H1 (cell line): ENCODE results near the gene MRPL45. TPM values are rescaled to one million over a fixed set of nuclear protein-coding genes. Genes with fewer than 3 reads are reported as not detected.

ENCODE experiments used
- CTCF ChIA-PET: fragments of 300-600 bp; sonication (Branson Sonifier 250); formaldehyde crosslinking; loops from one replicate; lab custom pipeline; 2021; ENCODE audit not compliant: partially characterized antibody; lab: Charles Lee
- POLR2A ChIA-PET: fragments of 300-600 bp; sonication (Branson Sonifier 250); formaldehyde crosslinking; loops from one replicate; lab custom pipeline; 2021; ENCODE audit warnings: inconsistent platforms; ENCODE audit not compliant: partially characterized antibody; lab: Charles Lee
- DNase-seq, 2 experiments: peaks; one replicate each; pipeline versions ENCODE4 v3.0.0 to v3.0.0-alpha.2; 2010 to 2022; ENCODE audit warnings: low spot score in 2 of 2, low read depth in 1 of 2, mixed read lengths in 1 of 2
- FAIRE-seq: peaks from 2 replicates; lab custom pipeline; 2011; peaks lifted over from hg19 to GRCh38; lab: Jason Lieb, UNC
- H2AFZ ChIP-seq: 2 replicates; pipeline ENCODE4 v1.8.1; 2012; ENCODE audit warnings: low read length, inconsistent platforms
- H2AK5ac ChIP-seq: 2 replicates; pipeline ENCODE4 v1.6.1; 2013; ENCODE audit warnings: low read depth, low read length
- H2BK120ac ChIP-seq: replicated peaks from 2 replicates; pipeline ENCODE3; 2013; ENCODE audit warnings: low read depth, low read length, inconsistent platforms
- H2BK12ac ChIP-seq: 2 replicates; pipeline ENCODE4 v1.6.1; 2013; ENCODE audit warnings: low read depth, low read length
- H2BK15ac ChIP-seq: 2 replicates; pipeline ENCODE4 v1.6.1; 2013; ENCODE audit warnings: low read length
- H2BK20ac ChIP-seq: 2 replicates; pipeline ENCODE4 v1.6.1; 2013; ENCODE audit warnings: low read length
- H2BK5ac ChIP-seq: 2 replicates; pipeline ENCODE4 v1.6.1; 2013; ENCODE audit warnings: low read depth, low read length
- H3K14ac ChIP-seq: 2 replicates; pipeline ENCODE4 v1.6.1; 2013; ENCODE audit warnings: inconsistent platforms; ENCODE audit not compliant: insufficient read length
- H3K18ac ChIP-seq: 2 replicates; pipeline ENCODE4 v1.6.1; 2013; ENCODE audit warnings: low read length; ENCODE audit errors: extremely low read depth
- H3K23ac ChIP-seq: 2 replicates; pipeline ENCODE4 v1.6.1; 2013; ENCODE audit warnings: inconsistent platforms; ENCODE audit not compliant: insufficient read length
- H3K23me2 ChIP-seq: 2 replicates; pipeline ENCODE4 v1.6.1; 2013; ENCODE audit warnings: low read depth, low read length
- H3K27ac ChIP-seq: 2 replicates; pipeline ENCODE4 v1.6.1; 2011; ENCODE audit warnings: low read depth, low read length, inconsistent platforms
- H3K27me3 ChIP-seq, 4 experiments: replicated peaks in 1 of 4; 1 replicate in 1 of 4; 2 replicates in 3 of 4; pipeline versions ENCODE4 v1.6.1 to v1.8.1; 2011 to 2013; ENCODE audit warnings: low read length in 3 of 4, mild to moderate bottlenecking in 3 of 4, inconsistent platforms in 2 of 4, mixed read lengths in 2 of 4, moderate library complexity in 1 of 4; ENCODE audit not compliant: control insufficient read depth in 3 of 4, insufficient read depth in 3 of 4; ENCODE audit errors: extremely low read depth in 1 of 4
- H3K36me3 ChIP-seq, 4 experiments: 2 replicates each; pipeline versions ENCODE4 v1.6.1 to v1.8.1; 2011 to 2013; ENCODE audit warnings: mild to moderate bottlenecking in 4 of 4, low read length in 3 of 4, moderate library complexity in 2 of 4, control low read depth in 1 of 4, inconsistent platforms in 1 of 4; ENCODE audit not compliant: insufficient read depth in 4 of 4, control insufficient read depth in 2 of 4
- H3K4ac ChIP-seq: replicated peaks from 2 replicates; pipeline ENCODE3; 2013; ENCODE audit warnings: low read length, low read depth, mixed read lengths, inconsistent platforms; ENCODE audit not compliant: insufficient read length
- H3K4me1 ChIP-seq, 4 experiments: replicated peaks in 1 of 4; 1 replicate in 1 of 4; 2 replicates in 3 of 4; pipeline versions ENCODE4 v1.6.1 to v1.8.1; 2011 to 2013; ENCODE audit warnings: low read length in 3 of 4, inconsistent platforms in 2 of 4, mixed read lengths in 1 of 4; ENCODE audit not compliant: insufficient read depth in 4 of 4, control insufficient read depth in 3 of 4
- H3K4me2 ChIP-seq, 2 experiments: 2 replicates each; pipeline versions ENCODE4 v1.6.1 to v1.8.1; 2011 to 2013; ENCODE audit warnings: low read depth in 2 of 2, low read length in 2 of 2, control low read depth in 1 of 2, inconsistent platforms in 1 of 2, mild to moderate bottlenecking in 1 of 2; ENCODE audit not compliant: insufficient read depth in 1 of 2
- H3K4me3 ChIP-seq, 4 experiments: fragments of 200-600, 300-600 bp in 1 of 4; sonication (generic), shearing (Covaris generic), sonication (Bioruptor Twin) in 1 of 4; 2 replicates each; pipeline versions ENCODE4 v1.5.1 to v1.8.1; 2011 to 2016; ENCODE audit warnings: low read length in 4 of 4, low read depth in 3 of 4, control low read depth in 2 of 4, inconsistent platforms in 2 of 4, mild to moderate bottlenecking in 2 of 4, mixed read lengths in 1 of 4, moderate library complexity in 1 of 4; ENCODE audit not compliant: insufficient read depth in 2 of 4; ENCODE audit errors: extremely low read depth in 1 of 4
- H3K56ac ChIP-seq: replicated peaks from 2 replicates; pipeline ENCODE3; 2013; ENCODE audit warnings: low read depth, mild to moderate bottlenecking, mixed read lengths, low read length, inconsistent platforms; ENCODE audit not compliant: insufficient read length
- H3K79me1 ChIP-seq: 2 replicates; pipeline ENCODE4 v1.6.1; 2013; ENCODE audit warnings: low read depth, low read length, control low read depth
- H3K79me2 ChIP-seq, 2 experiments: 2 replicates each; pipeline versions ENCODE4 v1.6.1 to v1.8.1; 2012 to 2013; ENCODE audit warnings: low read length in 2 of 2, mild to moderate bottlenecking in 2 of 2, inconsistent platforms in 1 of 2; ENCODE audit not compliant: insufficient read depth in 2 of 2, control insufficient read depth in 1 of 2
- H3K9ac ChIP-seq, 4 experiments: replicated peaks in 1 of 4; 1 replicate in 1 of 4; 2 replicates in 3 of 4; pipeline versions ENCODE4 v1.6.1 to v1.8.1; 2011 to 2013; ENCODE audit warnings: low read depth in 3 of 4, low read length in 3 of 4, control low read depth in 2 of 4, mild to moderate bottlenecking in 2 of 4, moderate library complexity in 2 of 4, inconsistent platforms in 1 of 4; ENCODE audit errors: extremely low read depth in 1 of 4
- H3K9me3 ChIP-seq, 2 experiments: 2 replicates each; pipeline versions ENCODE4 v1.6.1 to v1.8.1; 2012 to 2013; ENCODE audit warnings: mild to moderate bottlenecking in 2 of 2, moderate library complexity in 2 of 2, control low read depth in 1 of 2, inconsistent platforms in 1 of 2, low read depth in 1 of 2, low read length in 1 of 2, mixed read lengths in 1 of 2; ENCODE audit not compliant: insufficient read depth in 2 of 2
- H4K20me1 ChIP-seq, 2 experiments: replicated peaks in 1 of 2; 2 replicates each; pipeline versions ENCODE3 to v1.8.1; 2011 to 2013; ENCODE audit warnings: inconsistent platforms in 2 of 2, low read length in 2 of 2, mild to moderate bottlenecking in 1 of 2; ENCODE audit not compliant: insufficient read depth in 2 of 2, control insufficient read depth in 1 of 2
- H4K5ac ChIP-seq: 2 replicates; pipeline ENCODE4 v1.6.1; 2013; ENCODE audit warnings: low read length, low read depth, mixed read lengths, inconsistent platforms; ENCODE audit not compliant: insufficient read length
- H4K8ac ChIP-seq: 2 replicates; pipeline ENCODE4 v1.8.0; 2013; ENCODE audit warnings: mild to moderate bottlenecking, moderate library complexity, low read length, inconsistent platforms; ENCODE audit not compliant: insufficient read depth; ENCODE audit errors: extremely low read depth
- H4K91ac ChIP-seq: replicated peaks from 2 replicates; pipeline ENCODE3; 2013; ENCODE audit warnings: low read length, mixed read lengths, inconsistent platforms; ENCODE audit not compliant: insufficient read length
- CHD2 ChIP-seq: IDR thresholded peaks from 2 replicates; pipeline ENCODE4 v1.6.1; 2012; ENCODE audit warnings: low read length, improper control_type of control experiment
- CTBP2 ChIP-seq: IDR thresholded peaks from 2 replicates; pipeline ENCODE4 v1.7.0; 2011; ENCODE audit warnings: borderline replicate concordance, mild to moderate bottlenecking, moderate library complexity, mixed read lengths, low read length; ENCODE audit not compliant: insufficient read depth, insufficient read length
- EGR1 ChIP-seq: IDR thresholded peaks from 2 replicates; pipeline ENCODE4 v1.6.1; 2011; ENCODE audit warnings: low read depth, low read length, borderline replicate concordance
- FOSL1 ChIP-seq: IDR thresholded peaks from 2 replicates; pipeline ENCODE4 v1.6.1; 2011; ENCODE audit warnings: mild to moderate bottlenecking, low read depth, low read length, moderate library complexity; ENCODE audit not compliant: insufficient read depth
- GABPA ChIP-seq: IDR thresholded peaks from 2 replicates; pipeline ENCODE4 v1.6.1; 2011; ENCODE audit warnings: mild to moderate bottlenecking, low read length, moderate library complexity, borderline replicate concordance; ENCODE audit not compliant: insufficient read depth
- MAFK ChIP-seq: IDR thresholded peaks from 2 replicates; pipeline ENCODE4 v1.6.1; 2012; ENCODE audit warnings: low read depth, mild to moderate bottlenecking, improper control_type of control experiment, low read length
- POLR2A ChIP-seq, 2 experiments: IDR thresholded peaks; 1 replicate in 1 of 2; 2 replicates in 1 of 2; pipeline ENCODE4 v1.6.1; 2011; ENCODE audit warnings: low read depth in 2 of 2, low read length in 2 of 2, mild to moderate bottlenecking in 2 of 2; ENCODE audit errors: control extremely low read depth in 1 of 2
- RAD21 ChIP-seq, 2 experiments: IDR thresholded peaks in 1 of 2; conservative IDR thresholded peaks in 1 of 2; 2 replicates each; pipeline ENCODE4 v1.6.1; 2011; ENCODE audit warnings: low read depth in 2 of 2, low read length in 2 of 2, improper control_type of control experiment in 1 of 2, inconsistent platforms in 1 of 2, mild to moderate bottlenecking in 1 of 2, moderate library complexity in 1 of 2
- RFX5 ChIP-seq: IDR thresholded peaks from 2 replicates; pipeline ENCODE4 v1.6.1; 2011; ENCODE audit warnings: low read depth, low read length, improper control_type of control experiment, borderline replicate concordance
- RNF2 ChIP-seq: fragments of 200-900, 300-1000 bp; sonication (generic); IDR thresholded peaks from 2 replicates; pipeline ENCODE4 v1.7.1; 2016; ENCODE audit warnings: borderline replicate concordance, low read depth, mild to moderate bottlenecking, antibody characterized with exemption, low read length; ENCODE audit not compliant: poor library complexity, severe bottlenecking; ENCODE audit errors: missing control alignments
- SIN3A ChIP-seq, 2 experiments: IDR thresholded peaks in 1 of 2; conservative IDR thresholded peaks in 1 of 2; 2 replicates each; pipeline ENCODE4 v1.6.1; 2011 to 2012; ENCODE audit warnings: low read length in 2 of 2, improper control_type of control experiment in 1 of 2, low read depth in 1 of 2, mild to moderate bottlenecking in 1 of 2
- SRF ChIP-seq: IDR thresholded peaks from 2 replicates; pipeline ENCODE4 v1.6.1; 2011; ENCODE audit warnings: mild to moderate bottlenecking, low read depth, low read length, moderate library complexity
- ZNF274 ChIP-seq: IDR thresholded peaks from 2 replicates; pipeline ENCODE4 v1.7.0; 2012; ENCODE audit warnings: low read length, borderline replicate concordance; ENCODE audit errors: extremely low read depth
- WGBS, 2 experiments: shearing (Covaris generic) in 1 of 2; methylation state at CpG; one replicate each; pipeline versions ENCODE4 v1.1.6 to v1.1.7; 2013 to 2015; ENCODE audit warnings: low lambda C conversion rate in 2 of 2, mixed read lengths in 2 of 2, inconsistent platforms in 1 of 2, low coverage in 1 of 2, missing lambda C conversion rate in 1 of 2; ENCODE audit not compliant: insufficient replicate concordance in 2 of 2, insufficient coverage in 1 of 2, insufficient read length in 1 of 2; ENCODE audit errors: extremely low coverage in 1 of 2, missing lambda C conversion rate in 1 of 2; 5-methylcytosine and 5-hydroxymethylcytosine counted together
- polyA plus RNA-seq, 7 experiments: library from polyadenylated mRNA; depleted of rRNA in 3 of 7; stranded (reverse) in 5 of 7; unstranded in 2 of 7; fragments of >200 nt in 5 of 7; fragments of 200-250 nt in 2 of 7; gene quantifications; 1 replicate in 5 of 7; 2 replicates in 1 of 7; 4 replicates in 1 of 7; pipeline versions ENCODE4 v1.2.1 to v1.2.3, GENCODE V29; 2011 to 2013; ENCODE audit warnings: missing spikeins in 2 of 7, mixed read lengths in 2 of 7
- total RNA-seq: library from RNA; stranded (reverse); fragmentation: NEBNext Ultra II Directional; extraction: Animal tissue kit (Norgen Biotek cat#: 25700); gene quantifications from 2 replicates; pipeline ENCODE4 v1.2.1, GENCODE V29; 2021

The MRPL45 gene
- total and polyA plus RNA-seq, 2 of the 8 experiments (the other 6 are each of a cell fraction or from before 2014, with no cell fraction given) = 65.6 to 71.7 TPM

- H4K91ac ChIP-seq = no peak overlapping the region
- H4K5ac ChIP-seq = no peak overlapping the region
- H3K4me3 ChIP-seq = no peak overlapping the region
- no peak overlapping the region for H2AK5ac ChIP-seq
- H3K4me2 ChIP-seq = no peak overlapping the region
- H3K23me2 ChIP-seq = no peaks in the 10 kb centered on the region
- H3K79me2 ChIP-seq = no peaks in the 10 kb centered on the region
- no peaks in the 10 kb centered on the region; the same call in 1 of the 2 replicates for H3K79me1 ChIP-seq
- no peak overlapping the region for H3K4ac ChIP-seq
- H2BK5ac ChIP-seq = 0 out of 2 replicates have a peak overlapping the region, but pooled peaks have one; percentile 52
- FAIRE-seq = no peak
- H3K27me3 ChIP-seq = no peaks in the 10 kb centered on the region
- peaks cover 2 to 12% (median 6%) of the 10 kb centered on the region in 4 experiments; a peak in 5 of 8 replicates for H3K36me3 ChIP-seq
- WGBS, 2 experiments = 82% methylated on average over 1 of the region's 1 CpG; no CpG with 5 or more reads in 1 of the 2 experiments
- no peak overlapping the region for H3K9ac ChIP-seq
- H3K9me3 ChIP-seq = no peaks in the 10 kb centered on the region
- DNase-seq = no peak
- H3K27ac ChIP-seq = no peak overlapping the region
- H3K14ac ChIP-seq = no peak overlapping the region
- TF ChIP-seq CHD2 (no peak), RAD21 (IDR thresholded peaks at IDR 0.05 in 1 of 2, conservative IDR thresholded peaks at IDR 0.05 in 1 of 2; ENCODE audit: low read depth in 2 of 2, low read length in 2 of 2) (no peak), FOSL1 (no peak), GABPA (no peak), ZNF274 (no peak), CTBP2 (no peak), MAFK (no peak), SIN3A (conservative IDR thresholded peaks at IDR 0.05 in 1 of 2, IDR thresholded peaks at IDR 0.05 in 1 of 2; ENCODE audit: low read depth in 1 of 2, low read length in 2 of 2) (no peak), EGR1 (no peak), RNF2 (no peak), POLR2A (IDR thresholded peaks at IDR 0.05; ENCODE audit: control extremely low read depth in 1 of 2, low read depth in 2 of 2, low read length in 2 of 2) (no peak), SRF (no peak), RFX5 (no peak)
- TF ChIP-seq, all 59 proteins: peak for 0
- 0 out of 2 replicates have a peak overlapping the region, but pooled peaks have one; percentile 51 for H4K8ac ChIP-seq
- no peak overlapping the region for H2BK12ac ChIP-seq
- no peak overlapping the region for H2AFZ ChIP-seq
- H2BK15ac ChIP-seq = no peak overlapping the region
- H3K56ac ChIP-seq = no peak overlapping the region
- ChIA-PET POLR2A (interaction anchor here (0.6 to 4.9 kb wide), 8 partner anchors 7 to 182 kb away, joined by 3 to 28 read pairs (median 6); no protein-coding TSS in a partner anchor), CTCF (interaction anchor here (1.7 to 12.0 kb wide), 5 partner anchors 8 to 86 kb away, joined by 4 to 192 read pairs (median 127); partner anchors contain the start of genes GPR179 and SOCS7)
- no peak overlapping the region for H3K23ac ChIP-seq
- H2BK20ac ChIP-seq = no peak overlapping the region
- H4K20me1 ChIP-seq = no peaks in the 10 kb centered on the region
- peaks cover 0 to 12% (median 7%) of the 10 kb centered on the region in 4 experiments; a peak in 5 of 7 replicates for H3K4me1 ChIP-seq
- no peak overlapping the region for H3K18ac ChIP-seq
- H2BK120ac ChIP-seq = no peak overlapping the region
Observed at GRCh38 chr17:38327936-38328335, 31.0 kb downstream of the MRPL45 start.
